Neural crest cell (in vitro differentiated cells): ENCODE data around the gene PSKH1. TPM values are rescaled to one million over a fixed set of nuclear protein-coding genes. Genes with fewer than 3 reads are reported as not detected.

ENCODE experiments used
- DNase-seq: peaks from one replicate; pipeline ENCODE4 v3.0.0; 2021; ENCODE audit warnings: low read depth, mixed read lengths, low spot score
- H3K27ac Mint-ChIP-seq: one replicate; pipeline ENCODE4 v1.8.0; 2021; ENCODE audit warnings: mild to moderate bottlenecking, mixed read lengths; ENCODE audit not compliant: unreplicated experiment
- H3K27me3 Mint-ChIP-seq: 2 replicates; pipeline ENCODE4 v1.8.0; 2021; ENCODE audit warnings: low read depth, mild to moderate bottlenecking, mixed read lengths
- H3K36me3 Mint-ChIP-seq: 2 replicates; pipeline ENCODE4 v1.8.0; 2021; ENCODE audit warnings: low read depth, mild to moderate bottlenecking, mixed read lengths
- H3K4me1 Mint-ChIP-seq: 2 replicates; pipeline ENCODE4 v1.8.0; 2021; ENCODE audit warnings: mixed read lengths
- H3K4me3 Mint-ChIP-seq: one replicate; pipeline ENCODE4 v1.8.0; 2021; ENCODE audit warnings: mild to moderate bottlenecking, mixed read lengths
- H3K9me3 Mint-ChIP-seq: 2 replicates; pipeline ENCODE4 v1.8.0; 2021; ENCODE audit warnings: mixed read lengths
- CTCF ChIP-seq: fragments of 200-600 bp; sonication (generic); conservative IDR thresholded peaks from 2 replicates; pipeline ENCODE4 v1.5.0; 2021; ENCODE audit warnings: antibody characterized with exemption, mild to moderate bottlenecking
- total RNA-seq: library from RNA; stranded (reverse); gene quantifications from 2 replicates; pipeline ENCODE4 v1.2.1, GENCODE V29; 2021

PSKH1 gene
- total RNA-seq, 1 donor from 2014 or later, result 41.5 TPM

GRCh38 chr16:67856927-67857546 lies 36.0 kb upstream of the PSKH1 start:
- no peak overlapping the region for H3K4me3 Mint-ChIP-seq
- no peaks in the 10 kb centered on the region for H3K27me3 Mint-ChIP-seq
- no peak for TF ChIP-seq CTCF
- DNase-seq, result no peak
- no peaks in the 10 kb centered on the region for H3K9me3 Mint-ChIP-seq
- H3K27ac Mint-ChIP-seq, result no peak overlapping the region
- H3K36me3 Mint-ChIP-seq, result no peaks in the 10 kb centered on the region
- peaks cover 32% of the 10 kb centered on the region for H3K4me1 Mint-ChIP-seq

- DNase-seq, result no peak
- no peaks in the 10 kb centered on the region for H3K36me3 Mint-ChIP-seq
- no peak for TF ChIP-seq CTCF
- H3K27me3 Mint-ChIP-seq, result no peaks in the 10 kb centered on the region
- peak overlapping the region; percentile 8 for H3K27ac Mint-ChIP-seq
- H3K4me1 Mint-ChIP-seq, result peaks cover 32% of the 10 kb centered on the region
- H3K4me3 Mint-ChIP-seq, result no peak overlapping the region
- no peaks in the 10 kb centered on the region for H3K9me3 Mint-ChIP-seq
These were observed 35.4 kb upstream of the PSKH1 start for GRCh38 chr16:67857547-67858233.

DNA sequence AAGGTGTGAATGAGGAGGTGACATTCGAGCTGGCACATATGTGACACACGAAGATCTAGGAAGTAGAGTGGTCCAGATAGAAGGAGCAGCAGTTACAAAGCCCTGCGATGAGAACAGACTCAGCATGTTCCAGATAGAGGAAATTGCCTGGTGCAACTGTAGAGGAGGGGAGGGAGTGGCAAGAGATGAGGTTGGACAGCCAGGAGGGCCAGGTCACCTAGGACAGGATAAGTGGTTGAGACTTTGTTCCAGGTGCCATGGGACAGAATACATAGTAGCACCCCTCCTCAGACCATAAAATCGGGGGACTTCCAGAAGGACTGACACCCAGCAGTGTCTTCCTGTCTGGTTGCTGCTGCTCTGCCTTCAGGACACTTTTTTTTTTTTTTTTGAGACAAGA lies 34.6 kb upstream of the PSKH1 start:
- no peak for DNase-seq
- Mint-ChIP-seq H3K27me3 (no peaks in the 10 kb centered on the region), H3K27ac (peak overlapping the region; percentile 71), H3K4me3 (no peak overlapping the region), H3K4me1 (peaks cover 32% of the 10 kb centered on the region), H3K9me3 (no peaks in the 10 kb centered on the region), H3K36me3 (no peaks in the 10 kb centered on the region)
- no peak for TF ChIP-seq CTCF

DNA sequence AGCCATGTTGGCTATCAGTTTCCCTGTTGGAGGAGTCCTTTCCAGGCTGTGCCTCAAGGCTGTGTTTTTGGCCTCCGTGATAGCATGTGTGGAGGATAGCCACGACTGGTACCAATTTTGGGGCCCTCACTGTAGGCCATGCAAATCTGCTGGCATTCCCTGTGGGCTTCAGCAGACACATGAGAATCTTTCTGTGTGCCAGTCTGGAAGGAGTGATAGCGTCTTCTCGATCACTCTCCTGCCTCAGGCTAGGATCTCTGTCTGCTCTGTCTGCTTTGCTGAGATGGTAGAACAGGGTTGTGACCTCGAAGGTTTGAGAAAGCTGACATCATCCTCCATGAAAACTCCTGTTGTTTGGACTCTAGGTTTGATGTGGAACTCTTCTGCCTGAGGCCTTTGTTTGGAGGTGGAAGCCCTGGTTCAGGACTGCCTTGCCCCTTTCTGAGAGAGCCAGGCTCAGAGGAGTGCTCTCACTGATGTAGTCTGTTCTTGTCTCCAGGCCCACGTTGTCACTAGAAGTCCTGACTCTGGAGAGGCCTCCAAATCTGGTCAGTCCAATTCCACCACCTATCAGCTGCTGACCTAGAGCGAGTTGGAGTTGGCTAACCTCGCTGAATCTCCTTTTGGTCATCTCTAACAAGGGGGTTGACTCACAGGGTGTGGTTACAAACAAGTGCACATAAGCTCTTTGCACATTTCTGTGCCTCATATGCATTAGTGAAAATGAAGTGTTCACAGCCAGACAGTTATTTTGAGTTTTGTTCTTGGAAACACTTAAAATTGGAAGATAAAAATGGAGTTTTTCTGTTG lies 32.3 kb upstream of the PSKH1 start:
- Mint-ChIP-seq H3K4me1 (peaks cover 30% of the 10 kb centered on the region), H3K36me3 (peaks cover 6% of the 10 kb centered on the region), H3K27me3 (no peaks in the 10 kb centered on the region), H3K27ac (peak overlapping the region; percentile 81), H3K4me3 (no peak overlapping the region), H3K9me3 (no peaks in the 10 kb centered on the region)
- TF ChIP-seq CTCF, result no peak
- DNase-seq, result no peak

DNA sequence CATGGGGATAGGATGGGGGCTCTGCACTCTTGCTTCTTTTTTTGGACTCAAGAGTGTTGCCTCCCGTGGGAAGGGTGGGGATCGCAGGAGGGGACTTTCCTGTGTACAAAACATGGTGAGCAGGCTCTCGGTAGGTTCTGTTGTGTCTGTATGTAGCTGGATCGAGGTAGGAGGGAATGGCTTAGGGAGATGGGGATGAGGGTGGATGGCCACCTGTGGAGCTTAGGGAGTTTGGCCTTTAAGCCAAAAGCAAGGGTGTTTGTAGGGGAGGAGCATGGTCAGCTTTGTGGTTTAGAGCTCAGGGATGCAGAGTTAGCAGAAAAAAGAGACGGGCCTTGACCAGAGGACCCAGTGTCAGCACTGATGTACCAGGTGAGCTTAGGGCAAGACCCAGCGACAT lies 31.2 kb upstream of the PSKH1 start:
- Mint-ChIP-seq H3K36me3 (peaks cover 6% of the 10 kb centered on the region), H3K4me3 (peak overlapping the region; percentile 75), H3K4me1 (peaks cover 28% of the 10 kb centered on the region), H3K27ac (peak overlapping the region; percentile 84), H3K9me3 (no peaks in the 10 kb centered on the region), H3K27me3 (no peaks in the 10 kb centered on the region)
- no peak for TF ChIP-seq CTCF
- no peak for DNase-seq
